Rectal smooth muscle tissue (tissue), 1 donor: ENCODE results near the gene CHAD.

Experiments
- H3K27ac ChIP-seq: one replicate; pipeline ENCODE4 v1.7.0; 2013; ENCODE audit warnings: low read depth, low read length, inconsistent platforms
- H3K27me3 ChIP-seq: one replicate; pipeline ENCODE4 v1.7.0; 2013; ENCODE audit warnings: low read length; ENCODE audit not compliant: control insufficient read depth, insufficient read depth
- H3K36me3 ChIP-seq: one replicate; pipeline ENCODE4 v1.7.0; 2013; ENCODE audit warnings: low read length; ENCODE audit not compliant: control insufficient read depth, insufficient read depth
- H3K4me1 ChIP-seq: one replicate; pipeline ENCODE4 v1.7.0; 2013; ENCODE audit warnings: low read length; ENCODE audit not compliant: control insufficient read depth, insufficient read depth
- H3K4me3 ChIP-seq: one replicate; pipeline ENCODE4 v1.7.0; 2013; ENCODE audit warnings: low read length
- H3K9ac ChIP-seq: one replicate; pipeline ENCODE4 v1.7.0; 2013; ENCODE audit warnings: low read length

CHAD gene

GRCh38 chr17:50467114-50467854 is 1.4 kb downstream of the CHAD start:
- Histone ChIP-seq H3K27me3 (no peaks in the 10 kb centered on the region), H3K27ac (no peak overlapping the region), H3K9ac (no peak overlapping the region), H3K4me3 (no peak overlapping the region), H3K4me1 (no peaks in the 10 kb centered on the region), H3K36me3 (peaks cover 4% of the 10 kb centered on the region)

GRCh38 chr17:50466371-50467113 is 2.1 kb downstream of the CHAD start:
- Histone ChIP-seq H3K36me3 (peaks cover 4% of the 10 kb centered on the region), H3K27ac (no peak overlapping the region), H3K9ac (no peak overlapping the region), H3K27me3 (no peaks in the 10 kb centered on the region), H3K4me3 (no peak overlapping the region), H3K4me1 (no peaks in the 10 kb centered on the region)

- no peaks in the 10 kb centered on the region for H3K27me3 ChIP-seq
- H3K36me3 ChIP-seq, result peaks cover 4% of the 10 kb centered on the region
- H3K9ac ChIP-seq, result no peak overlapping the region
- no peaks in the 10 kb centered on the region for H3K4me1 ChIP-seq
- no peak overlapping the region for H3K4me3 ChIP-seq
- no peak overlapping the region for H3K27ac ChIP-seq
These were observed 3.0 kb downstream of the CHAD start for GRCh38 chr17:50465635-50466034.

- Histone ChIP-seq H3K4me3 (no peak overlapping the region), H3K36me3 (peaks cover 4% of the 10 kb centered on the region), H3K4me1 (no peaks in the 10 kb centered on the region), H3K27me3 (no peaks in the 10 kb centered on the region), H3K27ac (no peak overlapping the region), H3K9ac (no peak overlapping the region)
These were observed 3.5 kb downstream of the CHAD start for GRCh38 chr17:50465171-50465570.

- H3K27me3 ChIP-seq, result no peaks in the 10 kb centered on the region
- H3K36me3 ChIP-seq, result peaks cover 4% of the 10 kb centered on the region
- no peak overlapping the region for H3K27ac ChIP-seq
- no peaks in the 10 kb centered on the region for H3K4me1 ChIP-seq
- H3K9ac ChIP-seq, result no peak overlapping the region
- H3K4me3 ChIP-seq, result no peak overlapping the region
These were observed 3.9 kb downstream of the CHAD start for GRCh38 chr17:50464736-50465135.

- no peaks in the 10 kb centered on the region for H3K4me1 ChIP-seq
These were observed 4.6 kb downstream of the CHAD start for GRCh38 chr17:50464121-50464520.

GRCh38 chr17:50462446-50462845 is 6.2 kb downstream of the CHAD start:
- H3K36me3 ChIP-seq, result peaks cover 4% of the 10 kb centered on the region
- H3K4me3 ChIP-seq, result no peak overlapping the region

More at GRCh38 chr17:50464121-50464520, 4.6 kb downstream of the CHAD start:
- Histone ChIP-seq H3K36me3 (peaks cover 4% of the 10 kb centered on the region), H3K27me3 (no peaks in the 10 kb centered on the region), H3K27ac (no peak overlapping the region), H3K9ac (no peak overlapping the region), H3K4me3 (no peak overlapping the region)

GRCh38 chr17:50461550-50462132 is 7.0 kb downstream of the CHAD start:
- Histone ChIP-seq H3K9ac (no peak overlapping the region), H3K27me3 (no peaks in the 10 kb centered on the region), H3K36me3 (peaks cover 4% of the 10 kb centered on the region), H3K27ac (no peak overlapping the region), H3K4me1 (no peaks in the 10 kb centered on the region), H3K4me3 (no peak overlapping the region)

More at GRCh38 chr17:50462446-50462845, 6.2 kb downstream of the CHAD start:
- Histone ChIP-seq H3K27me3 (no peaks in the 10 kb centered on the region), H3K27ac (no peak overlapping the region), H3K4me1 (no peaks in the 10 kb centered on the region), H3K9ac (no peak overlapping the region)

- Histone ChIP-seq H3K27me3 (no peaks in the 10 kb centered on the region), H3K4me1 (no peaks in the 10 kb centered on the region), H3K27ac (no peak overlapping the region), H3K36me3 (peaks cover 4% of the 10 kb centered on the region), H3K4me3 (no peak overlapping the region), H3K9ac (no peak overlapping the region)
These were observed 7.7 kb downstream of the CHAD start for GRCh38 chr17:50460831-50461526.

- H3K4me1 ChIP-seq, result no peaks in the 10 kb centered on the region
- H3K9ac ChIP-seq, result no peak overlapping the region
- no peak overlapping the region for H3K4me3 ChIP-seq
- H3K27me3 ChIP-seq, result no peaks in the 10 kb centered on the region
- no peak overlapping the region for H3K27ac ChIP-seq
- H3K36me3 ChIP-seq, result peaks cover 4% of the 10 kb centered on the region
These were observed 8.9 kb downstream of the CHAD start for GRCh38 chr17:50459756-50460155.

- no peaks in the 10 kb centered on the region for H3K4me1 ChIP-seq
- no peak overlapping the region for H3K9ac ChIP-seq
- no peak overlapping the region for H3K27ac ChIP-seq
- H3K27me3 ChIP-seq, result no peaks in the 10 kb centered on the region
- H3K36me3 ChIP-seq, result peaks cover 4% of the 10 kb centered on the region
- no peak overlapping the region for H3K4me3 ChIP-seq
These were observed 9.7 kb downstream of the CHAD start for GRCh38 chr17:50458701-50459676.
